ENCODE data around the gene ADAMTSL3. TPM values are rescaled to one million over a fixed set of nuclear protein-coding genes. Genes with fewer than 3 reads are reported as not detected.
A peak's percentile ranks its signal among the peaks of the same experiment; 100 is the strongest.

Gene ADAMTSL3
- total and polyA plus RNA-seq, 2 of the 4 experiments (the other 2 are of a cell fraction), result under 0.01 to 0.02 TPM

DNA sequence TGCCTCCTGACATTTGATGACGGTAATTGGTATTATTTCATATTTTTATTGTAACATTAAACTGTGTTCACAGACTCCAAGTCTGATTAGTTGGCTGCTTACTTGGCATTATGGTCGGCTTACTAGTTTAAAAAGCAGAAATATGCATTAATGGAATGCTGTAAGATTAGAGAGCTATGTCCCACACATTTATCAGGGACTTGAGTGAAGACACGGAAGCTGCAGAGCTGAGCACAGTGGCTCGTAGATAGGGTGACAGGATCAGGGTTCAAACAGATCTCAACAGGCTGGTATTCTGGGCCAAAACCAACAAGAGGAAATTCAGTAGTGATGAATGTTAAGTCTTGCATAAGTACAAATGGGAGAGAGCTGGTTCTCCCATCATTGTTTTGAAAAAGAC lies 113.8 kb downstream of the ADAMTSL3 start:
- DNase-seq (peak; percentile 2), ATAC-seq (ENCODE audit: low read depth) (no peak)
- Histone ChIP-seq H3K9ac (ENCODE audit: low read depth, low read length) (no peak overlapping the region), H3K79me1 (ENCODE audit: low read depth in 1 of 2, low read length in 2 of 2) (no peaks in the 10 kb centered on the region), H2BK120ac (ENCODE audit: low read depth, low read length) (no peak overlapping the region), H2AK9ac (replicated peaks; ENCODE audit: low read depth, low read length, poor library complexity) (no peak overlapping the region), H3K27ac (ENCODE audit: insufficient read depth, low read length) (no peak overlapping the region), H3K18ac (ENCODE audit: low read depth, low read length) (no peak overlapping the region), H3K56ac (ENCODE audit: extremely low read depth, insufficient read depth, low read length) (no peak overlapping the region), H3K4ac (ENCODE audit: low read depth, low read length) (no peak overlapping the region), H3K4me1 (ENCODE audit: control insufficient read depth, insufficient read depth, low read length) (no peaks in the 10 kb centered on the region), H3K4me3 (ENCODE audit: insufficient read depth, low read depth, low read length) (no peak overlapping the region), H4K5ac (ENCODE audit: low read depth, low read length) (no peak overlapping the region), H3K36me3 (ENCODE audit: control insufficient read depth, insufficient read depth, low read length) (no peaks in the 10 kb centered on the region), H3K23ac (ENCODE audit: low read depth, low read length) (no peak overlapping the region), H4K20me1 (ENCODE audit: insufficient read depth, low read length) (no peaks in the 10 kb centered on the region), H2AFZ (replicated peaks; ENCODE audit: low read length, poor library complexity) (no peak overlapping the region), H4K8ac (ENCODE audit: low read depth in 2 of 2, low read length in 2 of 2) (no peak overlapping the region), H3K9me3 (ENCODE audit: control insufficient read depth, insufficient read depth, low read length) (no peaks in the 10 kb centered on the region; the same call in 1 of the 2 replicates), H2BK15ac (ENCODE audit: low read depth, low read length) (no peak overlapping the region), H3K27me3 (ENCODE audit: control insufficient read depth, insufficient read depth, low read length) (no peaks in the 10 kb centered on the region), H2BK20ac (ENCODE audit: low read depth, low read length) (no peak overlapping the region), H3K14ac (replicated peaks; ENCODE audit: low read depth, low read length) (no peak overlapping the region), H3K4me2 (ENCODE audit: low read depth, low read length) (no peak overlapping the region), H2BK5ac (ENCODE audit: low read depth, low read length, poor library complexity, severe bottlenecking) (no peak overlapping the region), H2AK5ac (ENCODE audit: low read depth, low read length) (no peak overlapping the region), H4K91ac (ENCODE audit: insufficient read depth, low read depth, low read length) (no peak overlapping the region), H3K9me1 (ENCODE audit: insufficient read depth, low read length) (no peaks in the 10 kb centered on the region)
- ChIA-PET CTCF (no interaction called here), POLR2A (ENCODE audit: unreplicated experiment) (no interaction called here)
- BruUV-seq (replicated peaks), result no TSS peak
- dilution Hi-C loops (cut with HindIII; ENCODE audit: low sequenced_read_pairs, unreplicated experiment) (no loop called here), in situ Hi-C loops (cut with MboI; ENCODE audit: low sequenced_read_pairs) (no loop called here), intact Hi-C loops (cut with micrococcal nuclease) (no loop called here)
- 40% methylated on average over 1 of the region's 4 CpGs; no CpG with 5 or more reads in 1 of the 2 experiments for WGBS, 2 experiments (ENCODE audit: extremely low coverage in 2 of 2, insufficient read length in 1 of 2)
- TF ChIP-seq RCOR1 (IDR thresholded peaks at IDR 0.05; ENCODE audit: insufficient replicate concordance, low read length) (no peak), MAZ (IDR thresholded peaks at IDR 0.05; ENCODE audit: borderline replicate concordance, low read depth, low read length) (no peak), CEBPB (IDR thresholded peaks at IDR 0.05; ENCODE audit: low read depth, low read length) (no peak), BHLHE40 (IDR thresholded peaks at IDR 0.05; ENCODE audit: low read depth, low read length) (no peak), SMC3 (IDR thresholded peaks at IDR 0.05; ENCODE audit: low read depth, low read length) (no peak), MXI1 (IDR thresholded peaks at IDR 0.05; ENCODE audit: borderline replicate concordance, low read depth, low read length) (no peak), RFX5 (IDR thresholded peaks at IDR 0.05; ENCODE audit: low read depth, low read length) (no peak), NFE2L2 (IDR thresholded peaks at IDR 0.05; ENCODE audit: low read depth, low read length) (no peak), FOS (IDR thresholded peaks at IDR 0.05; ENCODE audit: low read depth, low read length) (no peak), USF2 (IDR thresholded peaks at IDR 0.05; ENCODE audit: low read depth, low read length) (no peak), RAD21 (IDR thresholded peaks at IDR 0.05; ENCODE audit: low read length) (no peak), CHD1 (IDR thresholded peaks at IDR 0.05; ENCODE audit: low read depth, low read length) (no peak)
- TF ChIP-seq, protein P1, sequence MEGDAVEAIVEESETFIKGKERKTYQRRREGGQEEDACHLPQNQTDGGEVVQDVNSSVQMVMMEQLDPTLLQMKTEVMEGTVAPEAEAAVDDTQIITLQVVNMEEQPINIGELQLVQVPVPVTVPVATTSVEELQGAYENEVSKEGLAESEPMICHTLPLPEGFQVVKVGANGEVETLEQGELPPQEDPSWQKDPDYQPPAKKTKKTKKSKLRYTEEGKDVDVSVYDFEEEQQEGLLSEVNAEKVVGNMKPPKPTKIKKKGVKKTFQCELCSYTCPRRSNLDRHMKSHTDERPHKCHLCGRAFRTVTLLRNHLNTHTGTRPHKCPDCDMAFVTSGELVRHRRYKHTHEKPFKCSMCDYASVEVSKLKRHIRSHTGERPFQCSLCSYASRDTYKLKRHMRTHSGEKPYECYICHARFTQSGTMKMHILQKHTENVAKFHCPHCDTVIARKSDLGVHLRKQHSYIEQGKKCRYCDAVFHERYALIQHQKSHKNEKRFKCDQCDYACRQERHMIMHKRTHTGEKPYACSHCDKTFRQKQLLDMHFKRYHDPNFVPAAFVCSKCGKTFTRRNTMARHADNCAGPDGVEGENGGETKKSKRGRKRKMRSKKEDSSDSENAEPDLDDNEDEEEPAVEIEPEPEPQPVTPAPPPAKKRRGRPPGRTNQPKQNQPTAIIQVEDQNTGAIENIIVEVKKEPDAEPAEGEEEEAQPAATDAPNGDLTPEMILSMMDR (conservative IDR thresholded peaks at IDR 0.05; ENCODE audit: low read depth, low read length), result no peak
